ENCODE results near the gene SYVN1.

SYVN1 gene

GRCh38 chr11:65133724-65134123 is 595 bp downstream of the SYVN1 start:
- peaks cover 47% of the 10 kb centered on the region for H3K79me2 ChIP-seq (ENCODE audit: low read length)
- H4K20me1 ChIP-seq (ENCODE audit: insufficient read depth, low read length): no peaks in the 10 kb centered on the region
- H3K9me3 ChIP-seq (ENCODE audit: insufficient read depth, low read length): no peaks in the 10 kb centered on the region
- H3K27ac ChIP-seq (ENCODE audit: low read length): peak overlapping the region; percentile 99
- no peak overlapping the region for H2AFZ ChIP-seq (ENCODE audit: low read depth, low read length)
- peak overlapping the region; percentile 99 for H3K9ac ChIP-seq (ENCODE audit: low read length)
- H3K36me3 ChIP-seq (replicated peaks; ENCODE audit: low read depth, low read length): peaks cover 40% of the 10 kb centered on the region
- TF ChIP-seq EZH2phosphoT487 (IDR thresholded peaks at IDR 0.05; ENCODE audit: low read depth): no peak
- TF ChIP-seq, protein P1, sequence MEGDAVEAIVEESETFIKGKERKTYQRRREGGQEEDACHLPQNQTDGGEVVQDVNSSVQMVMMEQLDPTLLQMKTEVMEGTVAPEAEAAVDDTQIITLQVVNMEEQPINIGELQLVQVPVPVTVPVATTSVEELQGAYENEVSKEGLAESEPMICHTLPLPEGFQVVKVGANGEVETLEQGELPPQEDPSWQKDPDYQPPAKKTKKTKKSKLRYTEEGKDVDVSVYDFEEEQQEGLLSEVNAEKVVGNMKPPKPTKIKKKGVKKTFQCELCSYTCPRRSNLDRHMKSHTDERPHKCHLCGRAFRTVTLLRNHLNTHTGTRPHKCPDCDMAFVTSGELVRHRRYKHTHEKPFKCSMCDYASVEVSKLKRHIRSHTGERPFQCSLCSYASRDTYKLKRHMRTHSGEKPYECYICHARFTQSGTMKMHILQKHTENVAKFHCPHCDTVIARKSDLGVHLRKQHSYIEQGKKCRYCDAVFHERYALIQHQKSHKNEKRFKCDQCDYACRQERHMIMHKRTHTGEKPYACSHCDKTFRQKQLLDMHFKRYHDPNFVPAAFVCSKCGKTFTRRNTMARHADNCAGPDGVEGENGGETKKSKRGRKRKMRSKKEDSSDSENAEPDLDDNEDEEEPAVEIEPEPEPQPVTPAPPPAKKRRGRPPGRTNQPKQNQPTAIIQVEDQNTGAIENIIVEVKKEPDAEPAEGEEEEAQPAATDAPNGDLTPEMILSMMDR (IDR thresholded peaks at IDR 0.05; ENCODE audit: low read depth, low read length): no peak
- no peaks in the 10 kb centered on the region for H3K27me3 ChIP-seq (ENCODE audit: low read depth, low read length)
- peaks cover 36% of the 10 kb centered on the region for H3K4me1 ChIP-seq (ENCODE audit: low read length)
- H3K4me3 ChIP-seq (ENCODE audit: low read length): peak overlapping the region; percentile 93
- H3K4me2 ChIP-seq (ENCODE audit: low read length): peak overlapping the region; percentile 100

- Histone ChIP-seq H3K36me3 (replicated peaks; ENCODE audit: low read depth, low read length) (peaks cover 44% of the 10 kb centered on the region), H3K27me3 (ENCODE audit: low read depth, low read length) (no peaks in the 10 kb centered on the region), H3K79me2 (ENCODE audit: low read length) (peaks cover 47% of the 10 kb centered on the region), H3K4me1 (ENCODE audit: low read length) (peaks cover 36% of the 10 kb centered on the region), H3K4me3 (ENCODE audit: low read length) (peak overlapping the region; percentile 93), H2AFZ (ENCODE audit: low read depth, low read length) (no peak overlapping the region), H3K9me3 (ENCODE audit: insufficient read depth, low read length) (no peaks in the 10 kb centered on the region), H3K4me2 (ENCODE audit: low read length) (peak overlapping the region; percentile 100), H4K20me1 (ENCODE audit: insufficient read depth, low read length) (no peaks in the 10 kb centered on the region), H3K27ac (ENCODE audit: low read length) (peak overlapping the region; percentile 99), H3K9ac (ENCODE audit: low read length) (peak overlapping the region; percentile 99)
- TF ChIP-seq EZH2phosphoT487 (IDR thresholded peaks at IDR 0.05; ENCODE audit: low read depth): no peak
- TF ChIP-seq, protein P1 (IDR thresholded peaks at IDR 0.05; ENCODE audit: low read depth, low read length): no peak
These were observed 1.2 kb downstream of the SYVN1 start for GRCh38 chr11:65132988-65133700.

- peak overlapping the region; percentile 100 for H3K4me2 ChIP-seq (ENCODE audit: low read length)
- no peak overlapping the region for H2AFZ ChIP-seq (ENCODE audit: low read depth, low read length)
- peak overlapping the region; percentile 93 for H3K4me3 ChIP-seq (ENCODE audit: low read length)
- H3K27ac ChIP-seq (ENCODE audit: low read length): peak overlapping the region; percentile 99
- H3K36me3 ChIP-seq (replicated peaks; ENCODE audit: low read depth, low read length): peaks cover 51% of the 10 kb centered on the region
- TF ChIP-seq, protein P1 (IDR thresholded peaks at IDR 0.05; ENCODE audit: low read depth, low read length): no peak
- TF ChIP-seq EZH2phosphoT487 (IDR thresholded peaks at IDR 0.05; ENCODE audit: low read depth): no peak
- H3K4me1 ChIP-seq (ENCODE audit: low read length): peaks cover 36% of the 10 kb centered on the region
- H3K9ac ChIP-seq (ENCODE audit: low read length): peak overlapping the region; percentile 99
- no peaks in the 10 kb centered on the region for H3K27me3 ChIP-seq (ENCODE audit: low read depth, low read length)
- H3K9me3 ChIP-seq (ENCODE audit: insufficient read depth, low read length): no peaks in the 10 kb centered on the region
- H3K79me2 ChIP-seq (ENCODE audit: low read length): peaks cover 47% of the 10 kb centered on the region
- no peaks in the 10 kb centered on the region for H4K20me1 ChIP-seq (ENCODE audit: insufficient read depth, low read length)
These were observed 1.9 kb downstream of the SYVN1 start for GRCh38 chr11:65132238-65132987.

DNA sequence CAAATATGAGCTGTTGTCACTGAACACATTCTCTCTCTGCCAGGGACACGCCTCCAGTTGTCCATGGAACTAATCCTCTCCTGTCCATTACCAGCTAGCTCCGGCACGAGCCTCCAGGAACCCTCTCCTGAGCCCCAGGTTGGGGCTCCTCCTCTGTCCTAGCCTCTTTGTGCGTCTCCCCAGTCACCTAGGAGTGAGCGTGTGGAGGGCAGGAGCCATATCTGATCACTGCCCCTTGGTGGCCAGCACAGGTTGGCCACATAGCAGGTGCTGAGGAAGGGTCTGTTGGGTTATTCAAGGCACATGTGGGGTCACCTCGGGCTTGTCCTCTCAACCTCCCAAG is 2.5 kb downstream of the SYVN1 start:
- H3K4me3 ChIP-seq (ENCODE audit: low read length): peak overlapping the region; percentile 93
- H2AFZ ChIP-seq (ENCODE audit: low read depth, low read length): no peak overlapping the region
- no peak for TF ChIP-seq EZH2phosphoT487 (IDR thresholded peaks at IDR 0.05; ENCODE audit: low read depth)
- TF ChIP-seq, protein P1 (IDR thresholded peaks at IDR 0.05; ENCODE audit: low read depth, low read length): no peak
- H3K27me3 ChIP-seq (ENCODE audit: low read depth, low read length): no peaks in the 10 kb centered on the region
- H3K4me2 ChIP-seq (ENCODE audit: low read length): peak overlapping the region; percentile 100
- H3K36me3 ChIP-seq (replicated peaks; ENCODE audit: low read depth, low read length): peaks cover 54% of the 10 kb centered on the region
- peak overlapping the region; percentile 99 for H3K9ac ChIP-seq (ENCODE audit: low read length)
- H3K79me2 ChIP-seq (ENCODE audit: low read length): peaks cover 47% of the 10 kb centered on the region
- H4K20me1 ChIP-seq (ENCODE audit: insufficient read depth, low read length): no peaks in the 10 kb centered on the region
- H3K9me3 ChIP-seq (ENCODE audit: insufficient read depth, low read length): no peaks in the 10 kb centered on the region
- H3K27ac ChIP-seq (ENCODE audit: low read length): peak overlapping the region; percentile 99
- H3K4me1 ChIP-seq (ENCODE audit: low read length): peaks cover 36% of the 10 kb centered on the region

All from OCI-LY3 (cell line).